Fibroblast of mammary gland (primary cell): ENCODE measurements around the gene SH3BP4.

Experiments
- DNase-seq: peaks from one replicate; pipeline ENCODE4 v3.0.0-alpha.2; 2010; ENCODE audit warnings: low read depth
- H3K4me3 ChIP-seq: 2 replicates; pipeline ENCODE4 v1.5.1; 2011; ENCODE audit warnings: low read depth, mild to moderate bottlenecking, low read length, moderate library complexity; ENCODE audit not compliant: control insufficient read depth
- TF ChIP-seq, protein P1 (sequence below): conservative IDR thresholded peaks from 2 replicates; pipeline ENCODE4 v1.5.1; 2011; ENCODE audit warnings: low read depth, low read length, inconsistent platforms; ENCODE audit not compliant: control insufficient read depth, insufficient read depth

SH3BP4 gene

DNA sequence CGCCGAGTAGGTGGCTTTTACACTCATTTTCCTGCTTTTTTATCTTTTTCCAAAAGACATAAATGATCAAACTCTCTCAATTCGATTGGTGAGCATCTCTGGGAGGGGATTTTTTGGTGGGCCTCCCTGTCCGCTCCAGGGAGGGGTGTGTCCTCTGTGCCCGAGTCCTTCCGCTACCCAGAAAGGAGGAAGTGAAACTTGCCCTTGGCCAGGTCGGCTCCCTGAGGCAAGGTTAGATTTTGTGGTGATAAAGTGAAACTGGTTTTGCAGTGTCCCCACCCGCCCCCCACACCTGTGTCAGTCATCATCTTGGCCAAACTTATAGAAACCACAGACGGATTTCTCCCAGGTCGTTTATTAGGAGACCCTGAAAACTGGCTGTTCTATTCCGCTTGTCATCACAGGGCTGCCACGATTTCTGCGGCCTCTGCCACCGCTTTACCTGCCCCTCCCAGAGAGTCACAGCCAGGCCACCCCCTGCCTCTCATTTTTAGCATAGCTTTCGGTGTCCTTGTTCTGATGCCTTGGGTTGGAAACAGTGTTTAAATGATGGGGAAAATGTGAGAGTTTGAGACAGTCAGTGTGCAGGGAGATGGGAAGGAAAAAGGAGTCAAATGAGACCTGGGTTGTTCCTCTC lies 93.6 kb downstream of the SH3BP4 start:
- no peak overlapping the region for H3K4me3 ChIP-seq
- no peak for DNase-seq

DNA sequence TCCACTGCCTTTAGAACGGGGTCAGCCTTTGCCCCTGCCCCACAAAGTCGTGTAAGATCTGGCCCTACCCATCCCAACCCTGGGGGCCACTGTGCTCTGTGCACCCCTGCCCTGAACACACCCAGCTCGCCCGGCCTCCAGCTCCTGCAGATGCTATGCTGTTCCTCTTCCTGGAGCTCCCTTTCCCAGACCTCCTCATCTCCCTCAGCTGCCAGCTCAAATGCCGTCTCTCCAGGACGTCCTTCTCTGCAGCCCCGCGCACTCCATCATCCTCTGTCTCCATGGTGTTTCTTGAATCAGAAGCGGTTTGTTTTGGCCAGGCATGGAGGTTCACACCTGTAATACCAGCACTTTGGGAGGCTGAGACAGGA lies 94.1 kb downstream of the SH3BP4 start:
- no peak for DNase-seq
- no peak overlapping the region for H3K4me3 ChIP-seq
- TF ChIP-seq, protein P1, sequence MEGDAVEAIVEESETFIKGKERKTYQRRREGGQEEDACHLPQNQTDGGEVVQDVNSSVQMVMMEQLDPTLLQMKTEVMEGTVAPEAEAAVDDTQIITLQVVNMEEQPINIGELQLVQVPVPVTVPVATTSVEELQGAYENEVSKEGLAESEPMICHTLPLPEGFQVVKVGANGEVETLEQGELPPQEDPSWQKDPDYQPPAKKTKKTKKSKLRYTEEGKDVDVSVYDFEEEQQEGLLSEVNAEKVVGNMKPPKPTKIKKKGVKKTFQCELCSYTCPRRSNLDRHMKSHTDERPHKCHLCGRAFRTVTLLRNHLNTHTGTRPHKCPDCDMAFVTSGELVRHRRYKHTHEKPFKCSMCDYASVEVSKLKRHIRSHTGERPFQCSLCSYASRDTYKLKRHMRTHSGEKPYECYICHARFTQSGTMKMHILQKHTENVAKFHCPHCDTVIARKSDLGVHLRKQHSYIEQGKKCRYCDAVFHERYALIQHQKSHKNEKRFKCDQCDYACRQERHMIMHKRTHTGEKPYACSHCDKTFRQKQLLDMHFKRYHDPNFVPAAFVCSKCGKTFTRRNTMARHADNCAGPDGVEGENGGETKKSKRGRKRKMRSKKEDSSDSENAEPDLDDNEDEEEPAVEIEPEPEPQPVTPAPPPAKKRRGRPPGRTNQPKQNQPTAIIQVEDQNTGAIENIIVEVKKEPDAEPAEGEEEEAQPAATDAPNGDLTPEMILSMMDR: no peak

More for the DNA sequence above, 93.6 kb downstream of the SH3BP4 start:
- TF ChIP-seq, protein P1: no peak

DNA sequence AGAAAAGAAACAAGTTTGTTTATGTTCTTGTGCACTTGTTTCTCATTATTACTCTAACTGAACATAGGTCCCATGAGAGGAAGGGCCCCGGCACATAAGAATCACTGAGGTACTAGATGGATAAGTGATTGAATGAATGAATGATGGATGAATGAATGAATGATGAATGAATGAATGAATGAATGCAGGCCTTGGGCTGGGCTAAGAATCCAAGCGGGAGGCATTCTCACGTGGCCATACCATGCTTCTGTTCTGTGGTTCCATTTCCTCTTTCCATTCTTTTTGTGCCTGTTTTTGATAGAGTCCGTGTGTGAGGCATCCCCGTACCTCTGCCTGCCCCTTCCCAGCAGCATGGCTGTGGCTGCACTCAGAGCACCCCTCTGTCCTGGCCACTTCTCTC lies 94.8 kb downstream of the SH3BP4 start:
- TF ChIP-seq, protein P1: no peak
- no peak for DNase-seq
- H3K4me3 ChIP-seq: no peak overlapping the region

DNA sequence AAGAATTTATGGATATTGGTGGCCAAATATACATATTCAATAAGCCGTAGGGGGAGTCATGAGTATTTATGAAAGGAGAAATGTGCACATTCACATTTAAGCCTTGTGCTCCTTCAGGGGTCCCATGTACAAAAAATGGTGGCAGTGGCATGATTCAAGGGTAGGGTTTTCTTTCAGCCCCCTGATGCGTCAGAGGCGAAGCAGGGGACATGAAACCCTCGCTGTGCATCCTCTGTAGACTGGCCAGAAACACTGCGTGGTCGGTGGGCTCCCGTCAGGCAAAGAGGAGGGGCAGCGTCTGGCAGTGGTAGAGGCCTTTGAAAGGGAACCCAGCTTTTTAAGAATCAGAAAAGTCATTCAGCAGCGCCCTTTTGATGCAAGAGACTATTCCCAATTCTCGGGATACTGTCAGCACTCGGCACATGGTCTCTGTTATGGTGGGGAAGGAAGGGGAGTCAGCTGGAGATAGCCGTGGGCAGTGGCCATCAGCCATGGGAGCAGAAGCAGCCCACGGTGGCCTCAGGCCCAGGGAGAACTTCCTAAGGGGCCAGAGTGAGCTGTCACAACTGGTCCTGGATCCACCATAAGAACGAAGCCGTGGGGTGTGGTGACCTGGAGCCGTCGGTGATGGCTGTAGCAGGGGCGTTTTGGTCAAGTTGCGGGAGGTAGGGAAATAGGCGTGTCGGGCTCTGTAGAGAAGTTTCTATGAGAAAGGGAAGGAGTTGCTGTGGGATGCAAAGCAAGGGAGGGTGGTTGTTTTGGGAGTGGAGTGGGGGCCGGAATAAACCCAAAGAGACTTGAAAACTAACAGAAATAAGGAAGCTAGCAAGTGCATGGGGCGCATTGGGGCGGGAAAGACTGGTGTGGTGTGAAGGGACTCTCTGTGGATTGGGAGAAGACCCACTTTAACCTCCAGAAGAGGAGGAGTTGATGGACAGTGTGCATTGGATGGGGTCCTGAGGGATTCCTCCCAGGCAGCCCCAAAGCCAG lies 95.6 kb downstream of the SH3BP4 start:
- DNase-seq: no peak
- TF ChIP-seq, protein P1: no peak
- H3K4me3 ChIP-seq: no peak overlapping the region

DNA sequence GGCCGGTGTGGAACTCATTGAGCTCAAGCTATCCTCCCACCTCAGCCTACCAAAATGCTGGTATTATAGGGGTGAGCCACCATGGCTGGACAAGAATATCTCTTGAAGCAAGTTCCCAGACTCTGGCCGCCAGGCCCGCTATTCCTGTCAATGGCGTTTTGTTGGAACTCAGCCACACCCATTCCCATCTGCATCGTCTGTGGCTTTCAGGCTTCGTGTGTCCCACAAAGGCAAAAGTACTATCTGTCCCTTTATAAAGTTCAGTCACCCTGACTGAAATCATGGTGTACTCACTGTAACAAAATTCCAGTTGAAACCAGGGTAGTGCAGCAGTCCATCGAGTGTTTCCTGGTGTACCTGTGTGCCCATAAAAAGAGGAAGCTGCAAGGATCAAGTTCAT lies 96.7 kb downstream of the SH3BP4 start:
- DNase-seq: no peak
- TF ChIP-seq, protein P1: no peak
- no peak overlapping the region for H3K4me3 ChIP-seq

DNA sequence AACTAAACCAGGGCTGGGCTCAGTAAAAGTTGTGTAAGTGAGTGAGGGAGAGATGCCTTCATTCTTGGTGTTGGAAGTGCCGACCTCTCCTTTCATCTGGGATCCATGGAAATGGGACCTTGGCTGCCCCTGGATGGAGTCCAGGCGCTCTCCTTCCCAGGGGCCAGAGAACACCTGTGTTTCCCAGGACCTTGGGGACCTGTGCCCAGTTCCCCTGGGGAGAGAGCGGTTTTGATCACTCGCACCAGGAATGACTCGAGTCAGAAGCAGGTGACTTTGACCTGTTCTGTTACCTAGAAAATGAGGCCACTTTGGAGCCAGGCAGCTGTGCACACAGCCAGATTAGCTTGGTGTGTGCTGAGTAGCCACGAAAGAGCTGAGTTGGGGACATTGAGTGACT lies 97.3 kb downstream of the SH3BP4 start:
- H3K4me3 ChIP-seq: no peak overlapping the region
- TF ChIP-seq, protein P1: no peak
- DNase-seq: no peak
